ENCODE data around the gene TRDN. TPM values are rescaled to one million over a fixed set of nuclear protein-coding genes. Genes with fewer than 3 reads are reported as not detected.
"Not testable (repeated sequence)": the region's sequence is repeated elsewhere in the genome, so short reads cannot be mapped to it uniquely, and the experiment has no call there.

Gene TRDN
- total RNA-seq, 4 donors from 2014 or later = under 0.01 to 5.6 (median 1.6) TPM; not detected in 1

DNA sequence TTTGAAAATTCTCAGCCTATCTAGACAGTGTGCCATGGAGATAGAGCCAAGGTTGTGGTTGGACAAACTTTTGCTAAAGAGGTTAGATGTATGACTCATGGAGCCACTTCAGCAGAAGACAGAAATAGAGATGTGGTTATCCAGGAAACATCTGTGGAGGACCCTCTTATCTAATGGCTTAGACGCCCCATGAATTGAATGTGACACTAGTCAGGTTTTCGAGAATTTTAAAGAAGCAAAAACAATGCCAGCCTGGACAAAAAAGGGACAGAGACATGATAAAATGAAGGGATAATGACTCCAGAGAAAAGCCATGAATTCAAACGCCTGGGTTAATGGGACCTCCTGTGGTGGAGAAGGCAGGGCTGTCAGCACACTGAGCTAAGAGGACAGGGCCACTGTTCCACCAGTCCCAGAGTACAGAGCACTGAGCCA lies 360.2 kb downstream of the TRDN start:
- Histone ChIP-seq H3K4me1 (no peaks in the 10 kb centered on the region), H3K9me3 (no peaks in the 10 kb centered on the region), H3K36me3 (no peaks in the 10 kb centered on the region), H3K27ac (no peak overlapping the region), H3K4me3 (no peak overlapping the region), H3K27me3 (no peaks in the 10 kb centered on the region)
- intact Hi-C loops (cut with DNase I; ENCODE audit: low total_unique reads) = no loop called here
- DNase-seq = no peak
- TF ChIP-seq, protein P1, sequence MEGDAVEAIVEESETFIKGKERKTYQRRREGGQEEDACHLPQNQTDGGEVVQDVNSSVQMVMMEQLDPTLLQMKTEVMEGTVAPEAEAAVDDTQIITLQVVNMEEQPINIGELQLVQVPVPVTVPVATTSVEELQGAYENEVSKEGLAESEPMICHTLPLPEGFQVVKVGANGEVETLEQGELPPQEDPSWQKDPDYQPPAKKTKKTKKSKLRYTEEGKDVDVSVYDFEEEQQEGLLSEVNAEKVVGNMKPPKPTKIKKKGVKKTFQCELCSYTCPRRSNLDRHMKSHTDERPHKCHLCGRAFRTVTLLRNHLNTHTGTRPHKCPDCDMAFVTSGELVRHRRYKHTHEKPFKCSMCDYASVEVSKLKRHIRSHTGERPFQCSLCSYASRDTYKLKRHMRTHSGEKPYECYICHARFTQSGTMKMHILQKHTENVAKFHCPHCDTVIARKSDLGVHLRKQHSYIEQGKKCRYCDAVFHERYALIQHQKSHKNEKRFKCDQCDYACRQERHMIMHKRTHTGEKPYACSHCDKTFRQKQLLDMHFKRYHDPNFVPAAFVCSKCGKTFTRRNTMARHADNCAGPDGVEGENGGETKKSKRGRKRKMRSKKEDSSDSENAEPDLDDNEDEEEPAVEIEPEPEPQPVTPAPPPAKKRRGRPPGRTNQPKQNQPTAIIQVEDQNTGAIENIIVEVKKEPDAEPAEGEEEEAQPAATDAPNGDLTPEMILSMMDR (IDR thresholded peaks at IDR 0.05) = no peak
- no peak for TF ChIP-seq POLR2A (IDR thresholded peaks at IDR 0.05)

DNA sequence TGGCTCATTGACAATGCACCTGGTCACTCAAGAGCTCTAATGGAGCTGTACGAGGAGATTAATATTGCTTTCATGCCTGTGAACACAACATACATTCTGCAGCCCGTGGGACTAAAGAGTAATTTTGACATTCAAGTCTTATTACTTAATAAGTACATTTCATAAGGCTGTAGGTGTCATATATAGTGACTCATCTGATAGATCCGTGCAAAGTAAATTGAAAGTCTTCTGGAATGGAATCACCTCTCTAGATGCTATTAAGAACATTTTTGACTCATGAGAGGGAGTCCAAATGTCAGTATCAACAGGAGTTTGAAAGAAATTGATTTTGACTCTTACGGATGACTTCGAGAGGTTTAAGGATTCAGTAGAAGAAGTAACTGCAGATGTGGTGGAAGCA lies 372.8 kb downstream of the TRDN start:
- H3K27me3 ChIP-seq = no peaks in the 10 kb centered on the region
- intact Hi-C loops (cut with DNase I; ENCODE audit: low total_unique reads) = no loop called here
- H3K36me3 ChIP-seq = no peaks in the 10 kb centered on the region
- no peaks in the 10 kb centered on the region for H3K4me1 ChIP-seq
- no peaks in the 10 kb centered on the region for H3K9me3 ChIP-seq
- H3K27ac ChIP-seq = no peak overlapping the region
- TF ChIP-seq, protein P1 (IDR thresholded peaks at IDR 0.05) = no peak
- TF ChIP-seq POLR2A (IDR thresholded peaks at IDR 0.05) = no peak
- DNase-seq = no peak
- no peak overlapping the region for H3K4me3 ChIP-seq

DNA sequence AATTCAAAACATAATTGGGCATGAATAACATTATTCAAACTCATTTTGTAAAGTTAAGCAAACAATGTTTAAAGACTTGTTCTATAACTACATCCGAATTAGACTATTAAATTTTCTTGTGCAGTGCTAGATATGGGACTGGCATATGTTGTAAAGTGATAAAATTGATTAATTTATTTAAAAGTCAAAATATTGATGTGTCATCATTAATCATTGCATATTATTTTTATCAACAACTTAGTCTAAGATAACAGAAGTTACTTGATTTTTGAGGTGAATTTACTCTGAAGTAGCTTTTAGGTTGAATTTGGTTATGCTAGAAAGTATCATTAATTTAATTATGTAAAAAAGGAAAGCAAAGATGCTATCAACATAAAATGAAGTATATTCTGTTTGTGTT lies 396.1 kb downstream of the TRDN start:
- Histone ChIP-seq H3K4me1 (no peaks in the 10 kb centered on the region), H3K27ac (no peak overlapping the region), H3K9me3 (no peaks in the 10 kb centered on the region), H3K4me3 (no peak overlapping the region), H3K36me3 (no peaks in the 10 kb centered on the region), H3K27me3 (no peaks in the 10 kb centered on the region)
- intact Hi-C loops (cut with DNase I; ENCODE audit: low total_unique reads) = no loop called here
- TF ChIP-seq, protein P1 (IDR thresholded peaks at IDR 0.05) = no peak
- no peak for TF ChIP-seq POLR2A (IDR thresholded peaks at IDR 0.05)
- no peak for DNase-seq

DNA sequence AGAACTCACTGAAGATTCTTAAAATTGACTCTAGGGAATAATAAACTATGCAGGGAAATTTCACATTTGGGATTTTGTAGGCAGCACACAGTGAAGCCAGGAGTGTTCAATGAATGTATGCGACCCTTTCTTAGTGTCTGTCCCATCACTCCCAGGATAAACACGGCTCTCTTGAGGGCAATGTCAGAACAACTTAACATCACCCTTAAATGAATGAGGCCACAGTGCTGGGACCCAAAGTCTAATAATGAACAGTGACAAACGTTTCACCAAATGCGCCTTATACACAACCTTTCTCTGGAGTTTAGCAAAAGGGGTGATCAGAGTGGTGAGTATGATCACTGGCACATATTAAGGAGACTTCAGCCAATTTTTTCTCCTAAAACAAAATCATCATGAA lies 403.4 kb downstream of the TRDN start:
- DNase-seq = no peak
- Histone ChIP-seq H3K27ac (no peak overlapping the region), H3K4me3 (no peak overlapping the region), H3K27me3 (no peaks in the 10 kb centered on the region), H3K4me1 (no peaks in the 10 kb centered on the region), H3K9me3 (no peaks in the 10 kb centered on the region), H3K36me3 (no peaks in the 10 kb centered on the region)
- intact Hi-C loops (cut with DNase I; ENCODE audit: low total_unique reads) = no loop called here
- no peak for TF ChIP-seq POLR2A (IDR thresholded peaks at IDR 0.05)
- TF ChIP-seq, protein P1 (IDR thresholded peaks at IDR 0.05) = no peak

DNA sequence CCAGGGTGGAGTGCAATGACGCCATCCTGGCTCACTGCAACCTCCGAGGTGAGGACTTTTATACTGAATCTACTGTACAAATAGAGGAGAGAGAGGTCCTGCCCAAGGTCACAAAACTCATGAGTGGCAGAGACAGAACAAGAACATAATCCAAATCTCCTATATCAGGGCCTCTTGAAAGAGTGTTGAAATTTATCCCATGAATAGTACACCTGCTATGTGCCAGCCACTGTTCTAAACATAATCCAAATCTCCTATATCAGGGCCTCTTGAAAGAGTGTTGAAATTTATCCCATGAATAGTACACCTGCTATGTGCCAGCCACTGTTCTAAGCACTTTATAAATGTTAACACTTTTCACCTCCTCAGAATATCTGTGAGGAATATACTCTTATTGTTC lies 409.0 kb downstream of the TRDN start:
- DNase-seq; H3K27me3 ChIP-seq; H3K4me1 ChIP-seq; H3K9me3 ChIP-seq; H3K36me3 ChIP-seq; H3K27ac ChIP-seq; H3K4me3 ChIP-seq; intact Hi-C loops (cut with DNase I; ENCODE audit: low total_unique reads): not testable (repeated sequence)

DNA sequence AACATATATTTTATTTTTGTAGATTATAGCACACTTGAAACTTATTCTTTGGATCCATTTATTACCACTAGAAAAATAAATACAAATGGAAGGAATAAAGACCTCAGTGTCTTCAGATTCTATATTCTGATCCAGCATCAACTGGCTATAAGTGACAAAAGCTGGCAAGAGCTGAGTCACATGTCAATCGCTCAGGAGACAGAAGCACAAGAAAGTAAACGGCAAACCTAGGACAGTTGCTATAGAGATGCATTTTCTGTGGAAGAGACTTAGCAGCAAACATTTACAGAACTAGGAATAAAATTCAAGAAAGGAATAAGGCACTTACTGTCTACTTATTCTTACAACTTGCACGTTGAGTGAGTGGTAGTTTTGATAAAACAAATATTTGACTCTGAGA lies 410.4 kb downstream of the TRDN start:
- intact Hi-C loops (cut with DNase I; ENCODE audit: low total_unique reads) = no loop called here
- H3K4me1 ChIP-seq = no peaks in the 10 kb centered on the region
- H3K4me3 ChIP-seq = no peak overlapping the region
- H3K27ac ChIP-seq = no peak overlapping the region
- no peaks in the 10 kb centered on the region for H3K9me3 ChIP-seq
- DNase-seq = no peak
- H3K36me3 ChIP-seq = no peaks in the 10 kb centered on the region
- TF ChIP-seq POLR2A (IDR thresholded peaks at IDR 0.05) = no peak
- TF ChIP-seq, protein P1 (IDR thresholded peaks at IDR 0.05) = no peak
- no peaks in the 10 kb centered on the region for H3K27me3 ChIP-seq
